HepG2 (cell line): ENCODE measurements around the gene CARD16. TPM values are rescaled to one million over a fixed set of nuclear protein-coding genes. Genes with fewer than 3 reads are reported as not detected.

ENCODE experiments used
- BRF2 ChIP-seq: sonication (generic); formaldehyde crosslinking; IDR thresholded peaks from 2 replicates; pipeline ENCODE4 v1.8.1; 2022; ENCODE audit warnings: mild to moderate bottlenecking, missing genetic modification reagents
- DPF2 ChIP-seq: sonication (generic); formaldehyde crosslinking; IDR thresholded peaks from 2 replicates; pipeline ENCODE4 v1.4.0; 2020; ENCODE audit warnings: mild to moderate bottlenecking, low read depth, missing genetic modification reagents, borderline replicate concordance
- ETV5 ChIP-seq: IDR thresholded peaks from 2 replicates; pipeline ENCODE4 v1.6.1; 2018; ENCODE audit warnings: missing biosample characterization, missing genetic modification reagents, inconsistent platforms, borderline replicate concordance
- IRF1 ChIP-seq: sonication (generic); formaldehyde crosslinking; IDR thresholded peaks from 2 replicates; pipeline ENCODE4 v1.4.0; 2020; ENCODE audit warnings: low read depth, mild to moderate bottlenecking, missing genetic modification reagents
- KDM5B ChIP-seq: sonication (generic); formaldehyde crosslinking; IDR thresholded peaks from 2 replicates; pipeline ENCODE4 v1.4.0; 2020; ENCODE audit warnings: missing genetic modification reagents, mild to moderate bottlenecking, borderline replicate concordance
- MNT ChIP-seq: fragments of 450-650 bp; IDR thresholded peaks from 2 replicates; pipeline ENCODE4 v1.6.1; 2016
- RARA ChIP-seq: IDR thresholded peaks from 2 replicates; pipeline ENCODE4 v1.6.1; 2016; ENCODE audit warnings: missing genetic modification reagents, missing compliant biosample characterization
- SALL1 ChIP-seq: sonication (generic); formaldehyde crosslinking; IDR thresholded peaks from 2 replicates; pipeline ENCODE4 v1.8.0; 2022; ENCODE audit warnings: mild to moderate bottlenecking, missing genetic modification reagents
- TCF12 ChIP-seq, 2 experiments: fragments of 450-650 bp in 1 of 2; sonication (generic) in 1 of 2; formaldehyde crosslinking in 1 of 2; IDR thresholded peaks; 2 replicates each; pipeline versions ENCODE4 v1.6.1 to v1.8.0; 2017 to 2022; ENCODE audit warnings: antibody characterized with exemption in 1 of 2, mild to moderate bottlenecking in 1 of 2, missing genetic modification reagents in 1 of 2, moderate library complexity in 1 of 2
- ZBED4 ChIP-seq: sonication (generic); formaldehyde crosslinking; IDR thresholded peaks from 2 replicates; pipeline ENCODE4 v1.4.0; 2020; ENCODE audit warnings: missing genetic modification reagents, borderline replicate concordance
- ZFY ChIP-seq: sonication (generic); formaldehyde crosslinking; IDR thresholded peaks from 2 replicates; pipeline ENCODE4 v1.4.0; 2020; ENCODE audit warnings: missing genetic modification reagents
- ZNF224 ChIP-seq: sonication (generic); formaldehyde crosslinking; IDR thresholded peaks from 2 replicates; pipeline ENCODE4 v1.5.0; 2020; ENCODE audit warnings: mild to moderate bottlenecking, missing genetic modification reagents
- ZNF350 ChIP-seq: sonication (generic); formaldehyde crosslinking; IDR thresholded peaks from 2 replicates; pipeline ENCODE4 v1.4.0; 2020; ENCODE audit warnings: mild to moderate bottlenecking, low read depth, missing genetic modification reagents, borderline replicate concordance
- ZNF432 ChIP-seq: sonication (generic); formaldehyde crosslinking; IDR thresholded peaks from 2 replicates; pipeline ENCODE4 v1.5.0; 2020; ENCODE audit warnings: missing genetic modification reagents, mild to moderate bottlenecking, borderline replicate concordance
- ZNF460 ChIP-seq: sonication (generic); formaldehyde crosslinking; IDR thresholded peaks from 2 replicates; pipeline ENCODE4 v1.5.1; 2020; ENCODE audit warnings: missing genetic modification reagents, mild to moderate bottlenecking, borderline replicate concordance
- ZNF530 ChIP-seq: sonication (generic); formaldehyde crosslinking; IDR thresholded peaks from 2 replicates; pipeline ENCODE4 v1.5.0; 2020; ENCODE audit warnings: low read depth, mild to moderate bottlenecking, missing genetic modification reagents
- ZNF552 ChIP-seq: sonication (generic); formaldehyde crosslinking; IDR thresholded peaks from 2 replicates; pipeline ENCODE4 v1.9.0; 2022; ENCODE audit warnings: missing genetic modification reagents, mild to moderate bottlenecking, borderline replicate concordance
- ZNF570 ChIP-seq: sonication (generic); formaldehyde crosslinking; IDR thresholded peaks from 2 replicates; pipeline ENCODE4 v1.4.0; 2020; ENCODE audit warnings: mild to moderate bottlenecking, missing genetic modification reagents, borderline replicate concordance
- ZNF788 ChIP-seq: sonication (generic); formaldehyde crosslinking; IDR thresholded peaks from 2 replicates; pipeline ENCODE4 v1.5.0; 2020; ENCODE audit warnings: mild to moderate bottlenecking, missing genetic modification reagents, borderline replicate concordance
- polyA plus RNA-seq, 8 experiments: library from polyadenylated mRNA; depleted of rRNA in 3 of 8; stranded (reverse) in 7 of 8; unstranded in 1 of 8; fragments of >200 nt; fragmentation: Illumina TruSeq in 4 of 8; extraction: Trizol in 4 of 8; gene quantifications; 2 replicates each; pipeline versions ENCODE4 v1.2.1 to v1.2.3, GENCODE V29; 2011 to 2016; ENCODE audit warnings: low read depth in 4 of 8, missing spikeins in 1 of 8, mixed read lengths in 1 of 8; ENCODE audit not compliant: insufficient read depth in 1 of 8
- total RNA-seq, 5 experiments: library from RNA; depleted of rRNA; stranded (reverse); fragments of >200 nt; fragmentation: Illumina TruSeq; extraction: Trizol; gene quantifications; 2 replicates each; pipeline ENCODE4 v1.2.3, GENCODE V29; 2016; ENCODE audit warnings: low read depth in 1 of 5

Gene CARD16
- total and polyA plus RNA-seq, 2 of the 13 experiments (the other 11 are each of a cell fraction or from before 2014, with no cell fraction given), result 0.34 TPM; not detected in 1

- no peak for TF ChIP-seq ETV5 (CRISPR knock-in tag)
- no peak for TF ChIP-seq ZNF224 (CRISPR knock-in tag)
- TF ChIP-seq DPF2 (CRISPR knock-in tag), result peak; percentile 81; the same call in 1 of the 2 replicates
- TF ChIP-seq MNT, result no peak
- TF ChIP-seq RARA (CRISPR knock-in tag), result 0 out of 2 replicates have a peak, but pooled peaks have one; percentile 25
- TF ChIP-seq SALL1 (CRISPR knock-in tag), result peak; percentile 90; the same call in 1 of the 2 replicates
- TF ChIP-seq BRF2 (CRISPR knock-in tag), result no peak
- no peak for TF ChIP-seq ZNF530 (CRISPR knock-in tag)
- no peak for TF ChIP-seq KDM5B (CRISPR knock-in tag)
- no peak for TF ChIP-seq ZFY (CRISPR knock-in tag)
- no peak for TF ChIP-seq TCF12 (IDR thresholded peaks at IDR 0.05)
- TF ChIP-seq TCF12 (CRISPR knock-in tag; IDR thresholded peaks at IDR 0.05), result no peak
- no peak for TF ChIP-seq ZNF432
- TF ChIP-seq ZNF788 (CRISPR knock-in tag), result no peak
- no peak for TF ChIP-seq ZNF570 (CRISPR knock-in tag)
- TF ChIP-seq ZNF552 (CRISPR knock-in tag), result no peak
- TF ChIP-seq ZNF350 (CRISPR knock-in tag), result no peak
- no peak for TF ChIP-seq IRF1
- no peak for TF ChIP-seq ZBED4 (CRISPR knock-in tag)
- TF ChIP-seq ZNF460 (CRISPR knock-in tag), result no peak
These were observed 6.4 kb upstream of the CARD16 start (continued) for GRCh38 chr11:105051559-105051958.
